Astrocyte (in vitro differentiated cells and primary cell): ENCODE results near the gene NARS2. TPM values are rescaled to one million over a fixed set of nuclear protein-coding genes. Genes with fewer than 3 reads are reported as not detected.

Experiments used
- DNase-seq: peaks from one replicate; pipeline ENCODE4 v3.0.0-alpha.2; 2010; ENCODE audit warnings: low read depth
- FAIRE-seq: peaks from 2 replicates; lab custom pipeline; 2011; peaks lifted over from hg19 to GRCh38; lab: Jason Lieb, UNC
- H2AFZ ChIP-seq: 2 replicates; pipeline ENCODE4 v1.6.0; 2012; ENCODE audit warnings: low read depth, low read length, inconsistent platforms
- H3K27ac ChIP-seq: 2 replicates; pipeline ENCODE4 v1.5.1; 2011; ENCODE audit warnings: low read depth, low read length, inconsistent platforms
- H3K27me3 ChIP-seq: 2 replicates; pipeline ENCODE4 v1.6.0; 2011; ENCODE audit warnings: low read length, inconsistent platforms; ENCODE audit not compliant: insufficient read depth
- H3K36me3 ChIP-seq: 2 replicates; pipeline ENCODE4 v1.5.1; 2011; ENCODE audit warnings: low read length, inconsistent platforms; ENCODE audit not compliant: insufficient read depth
- H3K4me1 ChIP-seq: 2 replicates; pipeline ENCODE4 v1.5.1; 2011; ENCODE audit warnings: low read length, inconsistent platforms; ENCODE audit not compliant: insufficient read depth
- H3K4me2 ChIP-seq: 2 replicates; pipeline ENCODE4 v1.6.0; 2012; ENCODE audit warnings: low read length, inconsistent platforms
- H3K4me3 ChIP-seq: 2 replicates; pipeline ENCODE4 v1.5.1; 2011; ENCODE audit warnings: low read depth, mild to moderate bottlenecking, low read length, inconsistent platforms; ENCODE audit not compliant: insufficient read depth
- H3K79me2 ChIP-seq: 2 replicates; pipeline ENCODE4 v1.6.0; 2012; ENCODE audit warnings: mild to moderate bottlenecking, low read length, inconsistent platforms; ENCODE audit not compliant: insufficient read depth
- H3K9ac ChIP-seq: 2 replicates; pipeline ENCODE4 v1.6.0; 2012; ENCODE audit warnings: mild to moderate bottlenecking, low read length, inconsistent platforms
- H3K9me3 ChIP-seq: 2 replicates; pipeline ENCODE4 v1.5.1; 2012; ENCODE audit warnings: low read depth, mild to moderate bottlenecking, low read length, inconsistent platforms; ENCODE audit not compliant: insufficient read depth
- H4K20me1 ChIP-seq: 2 replicates; pipeline ENCODE4 v1.6.0; 2012; ENCODE audit warnings: low read length, inconsistent platforms; ENCODE audit not compliant: insufficient read depth
- H3K27ac Mint-ChIP-seq: one replicate; pipeline ENCODE4 v1.8.0; 2021; ENCODE audit warnings: mild to moderate bottlenecking, mixed read lengths; ENCODE audit not compliant: unreplicated experiment
- H3K27me3 Mint-ChIP-seq: one replicate; pipeline ENCODE4 v1.8.0; 2021; ENCODE audit warnings: low read depth, mixed read lengths; ENCODE audit not compliant: unreplicated experiment
- H3K36me3 Mint-ChIP-seq: one replicate; pipeline ENCODE4 v1.8.0; 2021; ENCODE audit warnings: low read depth, mixed read lengths; ENCODE audit not compliant: unreplicated experiment
- H3K4me1 Mint-ChIP-seq: one replicate; pipeline ENCODE4 v1.8.0; 2021; ENCODE audit warnings: low read depth, mixed read lengths; ENCODE audit not compliant: unreplicated experiment
- H3K4me3 Mint-ChIP-seq: one replicate; pipeline ENCODE4 v1.8.0; 2021; ENCODE audit warnings: mild to moderate bottlenecking, moderate library complexity, mixed read lengths; ENCODE audit not compliant: unreplicated experiment
- H3K9me3 Mint-ChIP-seq: one replicate; pipeline ENCODE4 v1.8.0; 2021; ENCODE audit warnings: mild to moderate bottlenecking, mixed read lengths; ENCODE audit not compliant: unreplicated experiment
- EZH2 ChIP-seq: IDR thresholded peaks from 2 replicates; pipeline ENCODE4 v1.6.1; 2012; ENCODE audit warnings: mild to moderate bottlenecking, low read length, inconsistent platforms; ENCODE audit not compliant: insufficient read depth
- total RNA-seq: library from RNA; stranded (reverse); gene quantifications from 2 replicates; pipeline ENCODE4 v1.2.1, GENCODE V29; 2021
- TF ChIP-seq, protein P1 (sequence below): IDR thresholded peaks from 2 replicates; pipeline ENCODE4 v1.5.1; 2011; ENCODE audit warnings: low read depth, mild to moderate bottlenecking, inconsistent platforms, low read length, moderate library complexity; ENCODE audit not compliant: insufficient read depth

Gene NARS2
- total RNA-seq, 1 donor from 2014 or later = 10.1 TPM

- FAIRE-seq (no peak), DNase-seq (no peak)
- Histone ChIP-seq H3K4me2 (no peak overlapping the region), H3K4me3 (no peak overlapping the region), H4K20me1 (no peaks in the 10 kb centered on the region), H3K36me3 (no peaks in the 10 kb centered on the region), H2AFZ (no peak overlapping the region), H3K27ac (no peak overlapping the region), H3K4me1 (no peaks in the 10 kb centered on the region), H3K9me3 (no peaks in the 10 kb centered on the region), H3K27me3 (no peaks in the 10 kb centered on the region), H3K79me2 (no peaks in the 10 kb centered on the region), H3K9ac (no peak overlapping the region)
- no peaks in the 10 kb centered on the region for H3K9me3 Mint-ChIP-seq
- H3K4me1 Mint-ChIP-seq = no peaks in the 10 kb centered on the region
- no peaks in the 10 kb centered on the region for H3K27me3 Mint-ChIP-seq
- H3K36me3 Mint-ChIP-seq = no peaks in the 10 kb centered on the region
- TF ChIP-seq, protein P1, sequence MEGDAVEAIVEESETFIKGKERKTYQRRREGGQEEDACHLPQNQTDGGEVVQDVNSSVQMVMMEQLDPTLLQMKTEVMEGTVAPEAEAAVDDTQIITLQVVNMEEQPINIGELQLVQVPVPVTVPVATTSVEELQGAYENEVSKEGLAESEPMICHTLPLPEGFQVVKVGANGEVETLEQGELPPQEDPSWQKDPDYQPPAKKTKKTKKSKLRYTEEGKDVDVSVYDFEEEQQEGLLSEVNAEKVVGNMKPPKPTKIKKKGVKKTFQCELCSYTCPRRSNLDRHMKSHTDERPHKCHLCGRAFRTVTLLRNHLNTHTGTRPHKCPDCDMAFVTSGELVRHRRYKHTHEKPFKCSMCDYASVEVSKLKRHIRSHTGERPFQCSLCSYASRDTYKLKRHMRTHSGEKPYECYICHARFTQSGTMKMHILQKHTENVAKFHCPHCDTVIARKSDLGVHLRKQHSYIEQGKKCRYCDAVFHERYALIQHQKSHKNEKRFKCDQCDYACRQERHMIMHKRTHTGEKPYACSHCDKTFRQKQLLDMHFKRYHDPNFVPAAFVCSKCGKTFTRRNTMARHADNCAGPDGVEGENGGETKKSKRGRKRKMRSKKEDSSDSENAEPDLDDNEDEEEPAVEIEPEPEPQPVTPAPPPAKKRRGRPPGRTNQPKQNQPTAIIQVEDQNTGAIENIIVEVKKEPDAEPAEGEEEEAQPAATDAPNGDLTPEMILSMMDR = no peak
- TF ChIP-seq EZH2 = no peak
- H3K4me3 Mint-ChIP-seq = no peak overlapping the region
- no peak overlapping the region for H3K27ac Mint-ChIP-seq
These were observed 35.2 kb downstream of the NARS2 start for GRCh38 chr11:78539506-78539905.

DNA sequence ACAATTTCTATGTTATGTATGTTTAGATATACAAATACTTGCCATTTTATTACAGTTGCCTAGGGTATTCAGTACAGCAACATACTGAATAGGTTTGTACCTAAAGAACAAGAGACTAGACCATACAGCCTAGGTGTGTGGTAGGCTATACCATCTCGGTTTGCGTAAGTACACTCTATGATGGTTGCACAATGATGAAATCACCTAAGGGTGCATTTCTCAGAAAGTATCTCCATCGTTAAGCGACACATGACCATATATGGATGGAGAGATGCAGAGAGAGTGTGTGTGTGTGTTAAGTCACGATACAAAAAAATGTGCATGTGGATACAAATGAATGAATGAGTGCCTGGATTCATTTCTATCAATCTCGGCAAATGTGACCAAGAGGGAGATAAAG is 37.7 kb downstream of the NARS2 start:
- H3K27ac Mint-ChIP-seq = no peak overlapping the region
- H3K9me3 Mint-ChIP-seq = no peaks in the 10 kb centered on the region

DNA sequence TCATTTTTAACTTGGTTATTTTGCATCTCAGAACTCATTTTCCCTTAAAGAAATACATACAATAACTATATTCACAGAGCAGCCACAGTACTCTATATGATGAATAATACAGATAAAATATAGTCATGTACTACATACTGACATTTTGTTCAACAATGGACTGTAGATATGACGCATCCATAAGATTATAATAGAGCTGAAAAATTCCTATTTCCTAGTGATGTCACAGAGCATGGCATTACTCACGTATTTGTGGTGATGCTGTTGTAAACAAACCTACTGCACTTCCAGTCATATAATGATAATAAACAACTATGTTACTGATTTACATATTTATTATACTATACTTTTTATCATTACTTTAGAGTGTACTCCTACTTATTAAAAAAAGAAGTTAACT is 38.7 kb downstream of the NARS2 start:
- no peaks in the 10 kb centered on the region for H3K9me3 Mint-ChIP-seq
- Histone ChIP-seq H3K9ac (no peak overlapping the region), H3K36me3 (no peaks in the 10 kb centered on the region), H3K9me3 (no peaks in the 10 kb centered on the region), H3K27me3 (no peaks in the 10 kb centered on the region), H3K4me3 (no peak overlapping the region), H3K79me2 (no peaks in the 10 kb centered on the region), H3K4me2 (no peak overlapping the region), H3K4me1 (no peaks in the 10 kb centered on the region), H2AFZ (no peak overlapping the region), H4K20me1 (no peaks in the 10 kb centered on the region), H3K27ac (no peak overlapping the region)
- H3K27ac Mint-ChIP-seq = no peak overlapping the region
- no peak overlapping the region for H3K4me3 Mint-ChIP-seq
- H3K36me3 Mint-ChIP-seq = no peaks in the 10 kb centered on the region
- H3K4me1 Mint-ChIP-seq = no peaks in the 10 kb centered on the region
- no peak for FAIRE-seq
- TF ChIP-seq EZH2 = no peak
- TF ChIP-seq, protein P1 = no peak
- no peaks in the 10 kb centered on the region for H3K27me3 Mint-ChIP-seq
- peak; percentile 16 for DNase-seq

More for the DNA sequence above, 37.7 kb downstream of the NARS2 start:
- Mint-ChIP-seq H3K4me3 (no peak overlapping the region), H3K4me1 (no peaks in the 10 kb centered on the region), H3K36me3 (no peaks in the 10 kb centered on the region), H3K27me3 (no peaks in the 10 kb centered on the region)
- H4K20me1 ChIP-seq = no peaks in the 10 kb centered on the region
- H3K9ac ChIP-seq = no peak overlapping the region
- FAIRE-seq = no peak
- no peak overlapping the region for H2AFZ ChIP-seq
- TF ChIP-seq, protein P1 = no peak
- no peak for TF ChIP-seq EZH2
- H3K9me3 ChIP-seq = no peaks in the 10 kb centered on the region
- no peak overlapping the region for H3K4me3 ChIP-seq
- H3K79me2 ChIP-seq = no peaks in the 10 kb centered on the region
- no peaks in the 10 kb centered on the region for H3K4me1 ChIP-seq
- H3K4me2 ChIP-seq = no peak overlapping the region
- no peaks in the 10 kb centered on the region for H3K36me3 ChIP-seq
- H3K27ac ChIP-seq = no peak overlapping the region
- no peaks in the 10 kb centered on the region for H3K27me3 ChIP-seq
- DNase-seq = no peak
